GM10248 (cell line): ENCODE measurements around the gene MAML2.

Experiments used
- CTCF ChIA-PET: fragments of 300-600 bp; sonication (Branson Sonifier 250); formaldehyde crosslinking; extraction: SDS; loops from one replicate; lab custom pipeline; 2021; ENCODE audit warnings: antibody characterized with exemption; lab: Yijun Ruan, JAX
- POLR2A ChIA-PET: fragments of 350-650 bp; sonication (Branson Sonifier 250); formaldehyde crosslinking; extraction: SDS; loops from one replicate; lab custom pipeline; 2020; ENCODE audit warnings: antibody characterized with exemption; lab: Yijun Ruan, JAX
- DNase-seq: peaks from one replicate; pipeline ENCODE4 v3.0.0; 2012; ENCODE audit errors: extremely low spot score
- CTCF ChIP-seq: IDR thresholded peaks from 2 replicates; pipeline ENCODE4 v1.5.1; 2012; ENCODE audit warnings: mild to moderate bottlenecking, low read depth; ENCODE audit errors: extremely low read depth, missing control alignments, control extremely low read depth

Gene MAML2

DNA sequence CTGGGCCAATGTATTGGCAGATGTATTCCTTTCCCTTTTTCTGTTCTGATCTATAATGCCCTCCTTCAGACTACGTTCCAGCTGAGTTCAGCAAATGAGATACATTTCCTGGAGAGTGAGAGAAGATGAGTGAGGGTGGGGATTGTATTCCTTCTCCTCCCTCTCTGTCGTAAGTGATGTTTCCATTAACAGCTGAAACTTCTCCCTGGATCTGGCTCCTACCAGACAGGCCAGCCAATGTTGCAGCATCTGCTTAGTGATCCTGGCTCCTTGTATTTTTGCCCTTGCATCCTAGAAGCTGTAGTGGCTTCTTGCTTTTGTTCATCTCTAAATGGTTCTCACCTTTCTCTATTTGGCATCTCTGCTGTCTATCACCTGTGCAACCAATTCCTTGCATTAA is 370.9 kb downstream of the MAML2 start:
- no peak for DNase-seq
- TF ChIP-seq CTCF, result no peak
- ChIA-PET CTCF (interaction anchor here (0.7 to 1.4 kb wide), 5 partner anchors 8 to 366 kb away, joined by 3 to 4 read pairs (median 3); no protein-coding TSS in a partner anchor), POLR2A (no interaction called here)

- no peak for DNase-seq
- TF ChIP-seq CTCF, result no peak
- POLR2A ChIA-PET, result no interaction called here
- CTCF ChIA-PET, result interaction anchor here (1.3 to 1.4 kb wide), 2 partner anchors 12 to 25 kb away, joined by 3 to 4 read pairs; no protein-coding TSS in a partner anchor
These were observed 374.4 kb downstream of the MAML2 start for GRCh38 chr11:95968585-95968984.

GRCh38 chr11:95964281-95964680 is 378.7 kb downstream of the MAML2 start:
- DNase-seq, result no peak
- no peak for TF ChIP-seq CTCF
- CTCF ChIA-PET, result interaction anchor here (0.8 to 1.3 kb wide), 2 partner anchors 19 to 36 kb away, joined by 3 read pairs; no protein-coding TSS in a partner anchor
- POLR2A ChIA-PET, result no interaction called here

GRCh38 chr11:95961758-95962157 is 381.2 kb downstream of the MAML2 start:
- POLR2A ChIA-PET, result no interaction called here
- CTCF ChIA-PET, result no interaction called here
- DNase-seq, result no peak
- TF ChIP-seq CTCF, result no peak

DNA sequence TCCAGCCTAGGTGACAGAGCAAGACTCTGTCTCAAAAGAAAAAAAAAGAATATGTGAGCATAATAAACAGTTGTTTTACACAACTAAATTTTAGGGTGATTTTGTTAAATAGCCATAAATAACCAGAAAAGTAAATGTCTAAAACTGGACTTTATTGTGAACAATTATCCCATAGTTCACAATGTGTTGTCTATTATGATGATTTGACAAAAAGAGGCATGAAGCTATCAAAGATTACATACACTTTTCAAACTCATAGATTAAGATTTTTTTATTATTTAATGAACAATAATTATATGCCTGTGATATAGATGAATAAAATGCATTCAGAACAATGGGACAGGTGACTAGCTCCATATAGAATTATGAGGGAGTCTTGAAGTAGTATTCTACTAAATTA is 392.1 kb downstream of the MAML2 start:
- ChIA-PET POLR2A (no interaction called here), CTCF (interaction anchor here (1.3 kb wide), 1 partner anchor 20 kb away, joined by 3 read pairs; no protein-coding TSS in a partner anchor)
- no peak for TF ChIP-seq CTCF
- no peak for DNase-seq

DNA sequence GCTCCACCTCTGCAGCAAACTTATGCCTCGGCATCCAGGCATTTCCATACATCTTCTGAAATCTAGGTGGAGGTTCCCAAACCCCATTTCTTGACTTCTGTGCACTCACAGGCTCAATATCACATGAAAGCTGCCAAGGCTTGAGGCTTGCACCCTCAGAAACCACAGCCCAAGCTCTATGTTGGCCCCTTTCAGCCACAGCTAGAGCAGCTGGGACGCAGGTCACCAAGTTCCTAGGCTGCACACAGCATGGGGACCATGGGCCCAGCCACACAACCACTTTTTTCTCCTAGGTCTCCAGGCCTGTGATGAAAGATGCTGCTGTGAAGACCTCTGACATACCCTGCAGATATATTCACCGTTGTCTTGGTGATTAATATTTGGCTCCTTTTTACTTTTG is 394.4 kb downstream of the MAML2 start:
- ChIA-PET POLR2A (no interaction called here), CTCF (no interaction called here)
- no peak for DNase-seq
- no peak for TF ChIP-seq CTCF
